T-cell (primary cell): ENCODE measurements around the gene ST14. TPM values are rescaled to one million over a fixed set of nuclear protein-coding genes. Genes with fewer than 3 reads are reported as not detected.

Experiments used
- ATAC-seq, 4 experiments: fragments of 200-7000 bp in 3 of 4; fragments of 150-1000 bp in 1 of 4; cut with Tn5 transposase; replicated peaks in 1 of 4; 1 replicate in 3 of 4; 2 replicates in 1 of 4; pipeline ENCODE4 v1.10.0; 2021; ENCODE audit warnings: moderate library complexity in 3 of 4, mild to moderate bottlenecking in 2 of 4, moderate number of reproducible peaks in 1 of 4
- CTCF ChIA-PET, 2 donors: fragments of 300-600 bp; sonication (Branson Sonifier 250); formaldehyde crosslinking; loops; one replicate each; lab custom pipeline; 2022; ENCODE audit warnings: antibody characterized with exemption in 2 of 2; lab: Charles Lee
- POLR2A ChIA-PET, 2 donors: fragments of 300-600 bp; sonication (Branson Sonifier 250); formaldehyde crosslinking; loops; one replicate each; lab custom pipeline; 2022; ENCODE audit warnings: antibody characterized with exemption in 2 of 2; lab: Charles Lee
- DNase-seq, 35 experiments: peaks; one replicate each; pipeline versions ENCODE4 v3.0.0 to v3.0.0-alpha.2; 2013 to 2023
- H3K27ac ChIP-seq: one replicate; pipeline ENCODE4 v1.5.1; 2013; ENCODE audit warnings: low read length
- H3K27me3 ChIP-seq, 2 experiments: replicated peaks in 1 of 2; 1 replicate in 1 of 2; 2 replicates in 1 of 2; pipeline versions ENCODE4 v1.6.1 to v1.7.0; 2013; ENCODE audit warnings: low read length in 1 of 2, mixed read lengths in 1 of 2; ENCODE audit not compliant: control insufficient read depth in 2 of 2, insufficient read depth in 2 of 2; ENCODE audit errors: extremely low read depth in 1 of 2
- H3K36me3 ChIP-seq, 2 donors: 1 replicate in 1 of 2; 2 replicates in 1 of 2; pipeline versions ENCODE4 v1.6.1 to v1.7.0; 2013; ENCODE audit warnings: low read length in 1 of 2; ENCODE audit not compliant: control insufficient read depth in 2 of 2, insufficient read depth in 1 of 2; ENCODE audit errors: extremely low read depth in 1 of 2
- H3K4me1 ChIP-seq, 2 experiments: 1 replicate in 1 of 2; 2 replicates in 1 of 2; pipeline versions ENCODE4 v1.6.1 to v1.7.0; 2013; ENCODE audit warnings: low read length in 2 of 2, mixed read lengths in 1 of 2; ENCODE audit not compliant: insufficient read depth in 2 of 2, control insufficient read depth in 1 of 2; ENCODE audit errors: extremely low read depth in 1 of 2
- H3K4me3 ChIP-seq, 2 donors: 1 replicate in 1 of 2; 2 replicates in 1 of 2; pipeline versions ENCODE4 v1.5.1 to v1.7.0; 2013; ENCODE audit warnings: mild to moderate bottlenecking in 2 of 2, low read length in 1 of 2, moderate library complexity in 1 of 2; ENCODE audit not compliant: control insufficient read depth in 1 of 2; ENCODE audit errors: extremely low read depth in 1 of 2
- H3K9me3 ChIP-seq: 2 replicates; pipeline ENCODE4 v1.7.0; 2013
- H3K27ac Mint-ChIP-seq, 2 donors: one replicate each; pipeline ENCODE4 v1.8.0; 2020 to 2021; ENCODE audit warnings: mild to moderate bottlenecking in 2 of 2, mixed read lengths in 2 of 2
- H3K27me3 Mint-ChIP-seq, 2 donors: one replicate each; pipeline ENCODE4 v1.8.0; 2021 to 2022; ENCODE audit warnings: mixed read lengths in 2 of 2
- H3K36me3 Mint-ChIP-seq: one replicate; pipeline ENCODE4 v1.8.0; 2021; ENCODE audit warnings: mixed read lengths
- H3K4me1 Mint-ChIP-seq, 3 donors: one replicate each; pipeline ENCODE4 v1.8.0; 2020 to 2022; ENCODE audit warnings: mixed read lengths in 3 of 3, mild to moderate bottlenecking in 1 of 3
- H3K4me3 Mint-ChIP-seq, 3 donors: one replicate each; pipeline ENCODE4 v1.8.0; 2020 to 2022; ENCODE audit warnings: mild to moderate bottlenecking in 3 of 3, mixed read lengths in 3 of 3, moderate library complexity in 3 of 3
- H3K9me3 Mint-ChIP-seq, 3 donors: one replicate each; pipeline ENCODE4 v1.8.0; 2020 to 2022; ENCODE audit warnings: mixed read lengths in 3 of 3
- WGBS: methylation state at CpG from one replicate; pipeline ENCODE4 v1.1.5; 2013; ENCODE audit warnings: missing lambda C conversion rate; ENCODE audit not compliant: insufficient coverage; 5-methylcytosine and 5-hydroxymethylcytosine counted together
- total RNA-seq, 35 experiments: library from RNA in 6 of 35; stranded (reverse) in 6 of 35; fragments of 120-200 nt in 1 of 35; gene quantifications; one replicate each; pipeline versions ENCODE4 v1.2.1 to v1.2.4 and lab custom pipeline; 2013 to 2026

ST14 gene
- total RNA-seq, 5 donors from 2014 or later (not counting 1 experiment from before 2014, with no cell fraction given), result 0.49 to 1.5 (median 0.82) TPM

- Mint-ChIP-seq H3K9me3 (no peaks in the 10 kb centered on the region), H3K27me3 (no peaks in the 10 kb centered on the region), H3K36me3 (peaks cover 42% of the 10 kb centered on the region), H3K4me1 (peaks cover 19 to 28% (median 21%) of the 10 kb centered on the region in 3 donors), H3K27ac (no peak overlapping the region), H3K4me3 (no peak overlapping the region)
- no peak overlapping the region for H3K4me3 ChIP-seq
- 100% methylated on average over 1 of the region's 2 CpGs for WGBS
- no peak for DNase-seq
- H3K36me3 ChIP-seq, result peaks cover 0 to 13% of the 10 kb centered on the region in 2 donors
- no peaks in the 10 kb centered on the region for H3K9me3 ChIP-seq
- POLR2A ChIA-PET, result interaction anchor here in 1 of 2 donors (0.9 kb wide), 1 partner anchor 12 kb away, joined by 6 read pairs; no protein-coding TSS in a partner anchor
- CTCF ChIA-PET, result interaction anchor here in 1 of 2 donors (1.0 to 1.2 kb wide), 3 partner anchors 12 to 190 kb away, joined by 3 read pairs; no protein-coding TSS in a partner anchor
- H3K27ac ChIP-seq, result no peak overlapping the region
- peaks cover 18 to 20% of the 10 kb centered on the region in 2 experiments for H3K4me1 ChIP-seq
- H3K27me3 ChIP-seq, result peaks cover 0 to 3% of the 10 kb centered on the region in 2 experiments
- ATAC-seq, result no peak
Measured at GRCh38 chr11:130115218-130115617, 44.4 kb upstream of the ST14 start.

- Histone ChIP-seq H3K4me1 (peaks cover 25 to 38% of the 10 kb centered on the region in 2 experiments), H3K4me3 (no peak overlapping the region), H3K9me3 (no peaks in the 10 kb centered on the region), H3K27me3 (peaks cover 0 to 3% of the 10 kb centered on the region in 2 experiments), H3K27ac (no peak overlapping the region), H3K36me3 (peaks cover 0 to 8% of the 10 kb centered on the region in 2 donors)
- DNase-seq (no peak), ATAC-seq (no peak)
- CTCF ChIA-PET, result interaction anchor here (0.7 to 2.4 kb wide), 4 partner anchors 14 to 183 kb away, joined by 4 to 15 read pairs (median 6); no protein-coding TSS in a partner anchor
- Mint-ChIP-seq H3K4me3 (peak overlapping the region in 1 of 3 donors; percentile 67), H3K27me3 (no peaks in the 10 kb centered on the region), H3K27ac (no peak overlapping the region), H3K4me1 (peaks cover 41 to 53% (median 45%) of the 10 kb centered on the region in 3 donors), H3K9me3 (no peaks in the 10 kb centered on the region), H3K36me3 (peaks cover 29% of the 10 kb centered on the region)
- WGBS, result no CpG with 5 or more reads among the region's 2 CpGs
- POLR2A ChIA-PET, result interaction anchor here in 1 of 2 donors (0.7 kb wide), 1 partner anchor 846 kb away, joined by 7 read pairs; no protein-coding TSS in a partner anchor
Measured at GRCh38 chr11:130118165-130118564, 41.4 kb upstream of the ST14 start.

GRCh38 chr11:130118636-130119387 lies 40.8 kb upstream of the ST14 start:
- H3K4me3 Mint-ChIP-seq, result peak overlapping the region in 1 of 3 donors; percentile 67

GRCh38 chr11:130120045-130120444 lies 39.5 kb upstream of the ST14 start:
- CTCF ChIA-PET, result interaction anchor here (0.6 to 2.4 kb wide), 3 partner anchors 12 to 1745 kb away, joined by 3 to 15 read pairs (median 9); no protein-coding TSS in a partner anchor
- Mint-ChIP-seq H3K27me3 (no peaks in the 10 kb centered on the region), H3K27ac (no peak overlapping the region), H3K4me1 (peaks cover 41 to 53% (median 45%) of the 10 kb centered on the region in 3 donors), H3K4me3 (no peak overlapping the region), H3K36me3 (peaks cover 30% of the 10 kb centered on the region), H3K9me3 (no peaks in the 10 kb centered on the region)
- peaks cover 2 to 25% of the 10 kb centered on the region in 2 donors for H3K36me3 ChIP-seq
- peaks cover 25 to 38% of the 10 kb centered on the region in 2 experiments for H3K4me1 ChIP-seq
- ATAC-seq (no peak), DNase-seq (no peak)
- WGBS, result 97% methylated on average over 3 of the region's 5 CpGs
- POLR2A ChIA-PET, result no interaction called here
- H3K27me3 ChIP-seq, result peaks cover 0 to 3% of the 10 kb centered on the region in 2 experiments
- no peaks in the 10 kb centered on the region for H3K9me3 ChIP-seq
- H3K27ac ChIP-seq, result no peak overlapping the region
- no peak overlapping the region for H3K4me3 ChIP-seq

More at GRCh38 chr11:130118636-130119387, 40.8 kb upstream of the ST14 start:
- Mint-ChIP-seq H3K4me1 (peaks cover 41 to 53% (median 45%) of the 10 kb centered on the region in 3 donors), H3K9me3 (no peaks in the 10 kb centered on the region), H3K36me3 (peaks cover 31% of the 10 kb centered on the region), H3K27ac (no peak overlapping the region), H3K27me3 (no peaks in the 10 kb centered on the region)
- Histone ChIP-seq H3K27me3 (peaks cover 0 to 3% of the 10 kb centered on the region in 2 experiments), H3K4me3 (peak overlapping the region in 1 of 2 donors; percentile 28), H3K4me1 (peaks cover 25 to 38% of the 10 kb centered on the region in 2 experiments), H3K36me3 (peaks cover 2 to 15% of the 10 kb centered on the region in 2 donors), H3K9me3 (no peaks in the 10 kb centered on the region), H3K27ac (no peak overlapping the region)
- ATAC-seq (peak; percentile 59 to 88 (median 79)), DNase-seq (peak in 28 of 35 experiments; percentile 4 to 60 (median 13))
- POLR2A ChIA-PET, result interaction anchor here in 1 of 2 donors (0.6 kb wide), 1 partner anchor 55 kb away, joined by 3 read pairs; no protein-coding TSS in a partner anchor
- 55% methylated on average over 4 of the region's 9 CpGs for WGBS
- CTCF ChIA-PET, result interaction anchor here (2.0 to 2.4 kb wide), 2 partner anchors 13 kb away, joined by 9 to 15 read pairs; no protein-coding TSS in a partner anchor

DNA sequence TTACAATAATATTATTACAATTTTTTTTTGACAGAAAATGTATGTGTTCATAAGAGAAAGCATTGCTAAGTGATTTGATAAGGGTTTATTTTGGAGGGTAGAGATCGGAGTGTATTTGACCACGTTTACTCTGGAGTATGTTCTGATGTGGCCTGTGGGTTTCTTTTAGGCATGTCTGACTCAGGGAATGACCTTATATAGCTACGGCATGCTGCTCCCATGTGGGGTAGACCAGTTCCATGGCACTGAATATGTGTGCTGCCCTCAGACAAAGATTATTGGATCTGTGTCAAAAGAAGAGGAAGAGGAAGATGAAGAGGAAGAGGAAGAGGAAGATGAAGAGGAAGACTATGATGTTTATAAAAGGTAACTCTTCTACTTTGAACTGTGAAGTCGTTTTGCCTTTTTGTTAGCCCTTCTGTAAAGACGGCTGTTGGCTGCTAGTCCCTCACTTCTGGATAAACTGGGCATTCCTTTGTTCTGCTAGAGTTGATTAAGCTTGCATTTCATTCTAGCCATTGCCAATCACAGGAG lies 38.1 kb upstream of the ST14 start:
- peak; percentile 59 to 78 (median 68) for ATAC-seq
- H3K27ac ChIP-seq, result no peak overlapping the region
- CTCF ChIA-PET, result interaction anchor here in 1 of 2 donors (0.7 kb wide), 1 partner anchor 11 kb away, joined by 3 read pairs; no protein-coding TSS in a partner anchor
- Mint-ChIP-seq H3K27me3 (no peaks in the 10 kb centered on the region), H3K4me3 (peak overlapping the region in 1 of 3 donors; percentile 53), H3K4me1 (peaks cover 41 to 53% (median 45%) of the 10 kb centered on the region in 3 donors), H3K9me3 (no peaks in the 10 kb centered on the region), H3K27ac (no peak overlapping the region), H3K36me3 (peaks cover 27% of the 10 kb centered on the region)
- POLR2A ChIA-PET, result no interaction called here
- DNase-seq, result peak in 1 of 35 experiments; percentile 23
- H3K4me3 ChIP-seq, result peak overlapping the region in 1 of 2 donors; percentile 27
- peaks cover 0 to 3% of the 10 kb centered on the region in 2 experiments for H3K27me3 ChIP-seq
- H3K4me1 ChIP-seq, result peaks cover 25 to 38% of the 10 kb centered on the region in 2 experiments
- H3K36me3 ChIP-seq, result peaks cover 2 to 37% of the 10 kb centered on the region in 2 donors
- 17% methylated on average over 2 of the region's 5 CpGs for WGBS
- no peaks in the 10 kb centered on the region for H3K9me3 ChIP-seq
